Measurements from ENCODE around the gene URI1.

URI1 gene

DNA sequence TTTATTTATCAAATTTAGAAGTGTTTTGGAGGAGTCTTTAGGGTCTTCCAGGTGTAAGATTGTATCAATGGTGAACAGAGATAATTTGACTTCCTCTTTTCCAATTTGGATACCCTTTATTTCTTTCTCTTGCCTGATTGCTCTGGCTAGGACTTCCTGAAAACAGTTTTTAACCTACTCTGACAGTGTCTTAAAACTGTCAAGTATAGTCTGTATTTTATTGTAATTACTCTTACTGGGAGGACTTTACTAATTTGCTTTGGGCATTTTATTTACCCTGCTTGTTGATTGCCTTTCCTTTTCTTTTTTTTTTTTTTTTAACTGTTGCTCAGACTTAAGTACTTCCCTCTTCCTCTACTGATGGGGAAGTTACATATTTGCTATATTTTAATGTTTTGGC, 81.3 kb downstream of the URI1 start:
- peak; percentile 1 for DNase-seq (ENCODE audit: low read depth)
- H3K4me3 ChIP-seq (ENCODE audit: low read depth, low read length) = no peak overlapping the region
- TF ChIP-seq CTCF (IDR thresholded peaks at IDR 0.05; ENCODE audit: low read depth, low read length) (no peak), POLR2A (IDR thresholded peaks at IDR 0.05; ENCODE audit: extremely low read depth, insufficient read length) (no peak), MAX (IDR thresholded peaks at IDR 0.05; ENCODE audit: low read depth, low read length) (no peak), MYC (IDR thresholded peaks at IDR 0.05; ENCODE audit: low read depth, low read length) (no peak)

DNA sequence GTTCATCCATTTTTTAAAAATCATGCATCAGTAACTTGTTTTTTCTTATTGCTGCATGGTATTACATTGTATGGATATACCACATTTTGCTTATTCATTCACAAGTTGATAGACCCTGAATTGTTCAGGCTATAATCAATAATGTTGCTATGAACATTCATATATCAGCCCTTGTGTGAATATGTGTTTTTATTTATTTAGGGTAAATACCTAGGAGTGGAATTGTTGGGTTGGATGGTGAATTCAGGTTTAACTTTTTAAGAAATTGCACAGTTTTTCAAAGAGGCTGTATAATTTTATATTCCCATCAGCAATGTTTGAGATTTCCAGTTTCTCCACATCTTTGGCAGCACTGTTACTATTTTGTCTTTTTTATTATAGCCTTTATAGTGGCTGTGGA, 82.1 kb downstream of the URI1 start:
- no peak for TF ChIP-seq POLR2A (IDR thresholded peaks at IDR 0.05; ENCODE audit: extremely low read depth, insufficient read length)
- H3K4me3 ChIP-seq (ENCODE audit: low read depth, low read length) = no peak overlapping the region
- DNase-seq (ENCODE audit: low read depth) = no peak

GRCh38 chr19:30026933-30027332, 84.9 kb downstream of the URI1 start:
- DNase-seq (ENCODE audit: low read depth) = no peak
- H3K4me3 ChIP-seq (ENCODE audit: low read depth, low read length) = no peak overlapping the region
- TF ChIP-seq POLR2A (IDR thresholded peaks at IDR 0.05; ENCODE audit: extremely low read depth, insufficient read length) = no peak
- no peak for TF ChIP-seq MYC (IDR thresholded peaks at IDR 0.05; ENCODE audit: low read depth, low read length)

DNA sequence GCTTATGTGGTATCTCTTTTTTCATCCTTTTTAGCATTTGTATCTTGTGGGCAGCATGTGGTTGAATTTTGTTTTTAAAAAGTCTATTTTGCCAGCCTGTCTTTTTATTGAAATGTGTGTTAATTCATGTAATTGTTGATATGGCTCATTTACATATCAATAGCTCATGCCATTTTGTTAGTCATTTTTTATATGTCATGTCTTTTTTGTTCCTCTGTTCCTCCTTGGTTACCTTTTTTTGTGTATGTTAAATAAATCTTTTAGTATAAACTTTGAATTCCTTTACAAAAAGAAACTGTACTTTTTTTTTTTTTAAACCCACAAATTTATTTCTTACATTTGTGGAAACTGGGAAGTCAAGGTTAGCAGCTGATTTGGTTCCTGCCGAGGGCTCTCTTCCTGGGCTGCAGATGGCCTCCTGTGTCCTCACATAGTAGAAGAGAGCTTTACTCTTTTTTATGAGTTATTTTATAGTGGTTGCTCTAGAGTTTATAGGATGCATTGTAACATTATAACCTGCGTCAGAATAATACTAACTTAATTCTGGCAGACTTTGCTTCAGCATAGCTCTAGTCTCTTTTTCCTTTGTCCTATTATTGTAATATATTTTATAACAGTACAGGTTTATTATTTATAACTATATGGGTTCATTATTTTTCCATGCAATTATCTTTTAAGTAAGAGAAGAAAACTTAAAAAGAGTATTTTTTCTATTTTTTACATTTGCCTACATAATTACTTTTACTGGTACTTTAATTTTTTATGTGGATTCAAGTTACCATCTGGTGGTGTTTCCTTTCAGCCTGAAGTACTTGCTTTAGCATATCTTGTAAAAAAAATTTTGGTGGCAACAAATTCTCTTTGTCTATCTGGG, 86.3 kb downstream of the URI1 start:
- TF ChIP-seq MYC (IDR thresholded peaks at IDR 0.05; ENCODE audit: low read depth, low read length) (no peak), POLR2A (IDR thresholded peaks at IDR 0.05; ENCODE audit: extremely low read depth, insufficient read length) (no peak), CTCF (IDR thresholded peaks at IDR 0.05; ENCODE audit: low read depth, low read length) (no peak)
- DNase-seq (ENCODE audit: low read depth) = no peak
- H3K4me3 ChIP-seq (ENCODE audit: low read depth, low read length) = no peak overlapping the region

DNA sequence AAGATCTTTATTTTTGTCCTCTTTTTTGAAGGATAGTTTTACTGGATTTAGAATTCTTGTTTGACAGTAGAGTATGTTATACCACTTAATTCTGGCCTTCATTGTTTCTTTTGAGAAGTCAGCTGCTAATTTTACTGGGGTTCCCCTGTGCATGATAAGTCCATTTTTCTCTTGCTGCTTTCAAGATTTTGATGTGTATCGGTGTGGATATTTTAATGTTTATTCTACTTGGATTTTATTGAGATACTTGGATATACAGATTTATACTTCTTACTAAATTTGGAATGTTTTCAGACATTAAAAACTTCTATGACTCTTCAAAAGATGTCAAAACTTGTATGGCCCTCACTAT, 86.9 kb downstream of the URI1 start:
- no peak overlapping the region for H3K4me3 ChIP-seq (ENCODE audit: low read depth, low read length)

DNA sequence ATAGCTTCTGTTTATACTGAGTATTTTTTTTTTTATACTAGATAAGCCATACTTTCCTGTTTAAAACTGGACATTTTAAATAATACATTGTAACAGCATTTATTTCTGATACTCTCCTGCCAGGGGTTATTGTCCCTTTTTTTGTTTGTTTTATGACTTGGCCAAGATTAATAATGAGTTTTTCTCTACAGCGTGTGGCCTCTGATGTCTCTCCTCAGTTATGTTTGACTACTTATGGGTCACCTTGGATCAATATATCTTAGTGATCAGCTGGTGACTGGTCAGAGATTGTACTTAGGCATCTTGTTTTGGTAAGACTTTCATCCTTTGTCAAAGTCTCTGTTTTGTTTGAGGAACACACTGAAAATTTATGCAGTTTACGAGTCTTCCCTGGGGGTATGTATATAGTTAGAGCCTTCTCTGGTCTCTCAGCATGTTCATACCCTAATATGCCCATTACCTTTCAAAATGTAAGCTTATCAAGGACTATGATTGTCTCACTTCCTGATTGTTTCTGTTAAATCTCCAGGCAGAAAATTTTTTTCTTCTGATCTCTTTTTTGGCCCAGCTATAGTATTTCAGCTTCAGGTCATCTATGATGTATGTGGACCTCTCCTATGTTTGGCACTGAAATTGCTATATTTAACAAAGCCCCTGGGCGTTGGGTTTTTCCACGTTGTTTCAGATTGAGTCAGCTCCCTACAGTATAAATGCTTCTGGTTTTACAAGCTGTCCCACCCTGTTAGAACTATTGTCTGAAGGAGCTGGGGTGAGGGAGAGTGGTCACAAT, 87.9 kb downstream of the URI1 start:
- DNase-seq (ENCODE audit: low read depth) = no peak
- H3K4me3 ChIP-seq (ENCODE audit: low read depth, low read length) = no peak overlapping the region
- TF ChIP-seq CTCF (IDR thresholded peaks at IDR 0.05; ENCODE audit: low read depth, low read length) = no peak
- TF ChIP-seq MAX (IDR thresholded peaks at IDR 0.05; ENCODE audit: low read depth, low read length) = no peak
- no peak for TF ChIP-seq MYC (IDR thresholded peaks at IDR 0.05; ENCODE audit: low read depth, low read length)
- TF ChIP-seq POLR2A (IDR thresholded peaks at IDR 0.05; ENCODE audit: extremely low read depth, insufficient read length) = no peak

More for the DNA sequence above, 86.9 kb downstream of the URI1 start:
- no peak for TF ChIP-seq MAX (IDR thresholded peaks at IDR 0.05; ENCODE audit: low read depth, low read length)
- no peak for TF ChIP-seq POLR2A (IDR thresholded peaks at IDR 0.05; ENCODE audit: extremely low read depth, insufficient read length)
- TF ChIP-seq CTCF (IDR thresholded peaks at IDR 0.05; ENCODE audit: low read depth, low read length) = no peak
- TF ChIP-seq MYC (IDR thresholded peaks at IDR 0.05; ENCODE audit: low read depth, low read length) = no peak
- no peak for DNase-seq (ENCODE audit: low read depth)
